GM19455 (cell line): Measurements from ENCODE around the gene TUBB4B.
A peak's percentile ranks its signal among the peaks of the same experiment; 100 is the strongest.

Experiments
- ATAC-seq: cut with Tn5 transposase; IDR thresholded peaks from one replicate; pipeline ENCODE4 v1.9.1; 2021; ENCODE audit not compliant: unreplicated experiment

TUBB4B gene

DNA sequence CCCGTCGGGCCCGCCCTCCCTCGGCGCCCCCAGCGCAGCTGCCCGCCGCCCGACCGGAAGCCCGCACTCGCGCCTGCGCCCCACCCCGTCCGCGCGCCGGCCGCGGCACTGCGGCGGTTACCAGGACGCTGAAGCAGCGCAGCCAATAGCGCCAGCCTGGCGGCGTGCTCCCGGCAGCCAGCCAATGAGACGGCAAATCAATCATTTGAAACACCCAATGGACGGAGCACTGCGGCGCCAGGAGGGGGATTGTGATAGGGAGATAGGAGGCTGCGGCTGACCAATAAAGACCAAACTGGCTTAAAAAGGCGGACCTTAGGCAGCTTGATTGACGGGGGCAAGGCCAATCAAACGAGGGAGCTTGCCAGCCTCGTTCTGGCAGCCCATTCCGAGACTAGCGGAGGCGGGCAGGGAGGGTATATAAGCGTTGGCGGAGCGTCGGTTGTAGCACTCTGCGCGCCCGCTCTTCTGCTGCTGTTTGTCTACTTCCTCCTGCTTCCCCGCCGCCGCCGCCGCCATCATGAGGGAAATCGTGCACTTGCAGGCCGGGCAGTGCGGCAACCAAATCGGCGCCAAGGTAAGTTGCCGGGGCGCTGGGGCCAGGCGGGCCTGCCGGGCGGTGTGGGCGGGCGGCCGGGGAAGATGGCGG is at the start of gene TUBB4B:
Gene TUBB4B (plus strand): TSS at position 447 of the 649 bp plus-strand sequence. CDS start 74 bp downstream, at position 521.
- ATAC-seq = peak; percentile 70

- no peak for ATAC-seq
Measured at GRCh38 chr9:137191691-137192447, 49.2 kb upstream of the TUBB4B start.

GRCh38 chr9:137192448-137192780 is 48.7 kb upstream of the TUBB4B start:
- ATAC-seq = no peak

DNA sequence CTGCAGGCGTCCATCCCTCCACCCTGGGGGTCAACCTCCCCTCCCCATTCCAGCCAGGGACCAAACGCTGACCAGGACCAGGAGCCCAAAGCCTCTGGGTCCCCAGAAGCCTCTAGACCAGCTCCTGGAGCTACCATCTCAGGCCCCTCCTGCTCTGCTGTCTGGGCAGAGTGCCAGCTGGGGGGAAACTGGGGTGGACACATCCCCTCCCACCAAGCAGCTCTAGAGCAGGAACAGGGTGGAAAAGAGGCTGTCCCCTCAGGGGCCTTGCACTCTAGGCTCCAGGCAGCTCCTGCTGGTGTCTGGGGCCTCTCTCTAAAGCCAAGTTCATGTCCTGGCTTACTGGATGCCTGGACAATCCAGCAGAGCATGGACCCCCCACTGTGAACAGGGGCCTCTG is 48.2 kb upstream of the TUBB4B start:
- no peak for ATAC-seq

DNA sequence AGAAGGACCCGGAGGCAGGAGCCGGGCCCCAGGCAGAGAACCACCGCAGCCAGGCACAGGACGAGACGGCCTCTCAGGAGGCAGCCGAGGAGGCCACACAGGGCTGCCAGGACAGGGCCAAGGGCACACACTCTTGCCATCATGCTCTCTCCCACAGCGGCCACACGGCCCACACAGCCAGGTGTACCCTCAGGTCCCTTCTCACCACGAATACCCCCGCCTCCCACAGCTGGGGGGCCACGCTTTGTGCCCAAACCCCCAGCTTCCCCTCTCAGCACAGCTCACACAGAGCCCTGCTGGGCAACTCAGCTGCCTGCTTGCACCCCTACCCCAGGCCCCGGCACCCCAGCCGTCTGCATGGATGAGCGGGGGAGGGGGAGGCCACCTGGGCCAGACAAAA is 47.3 kb upstream of the TUBB4B start:
- ATAC-seq = no peak

DNA sequence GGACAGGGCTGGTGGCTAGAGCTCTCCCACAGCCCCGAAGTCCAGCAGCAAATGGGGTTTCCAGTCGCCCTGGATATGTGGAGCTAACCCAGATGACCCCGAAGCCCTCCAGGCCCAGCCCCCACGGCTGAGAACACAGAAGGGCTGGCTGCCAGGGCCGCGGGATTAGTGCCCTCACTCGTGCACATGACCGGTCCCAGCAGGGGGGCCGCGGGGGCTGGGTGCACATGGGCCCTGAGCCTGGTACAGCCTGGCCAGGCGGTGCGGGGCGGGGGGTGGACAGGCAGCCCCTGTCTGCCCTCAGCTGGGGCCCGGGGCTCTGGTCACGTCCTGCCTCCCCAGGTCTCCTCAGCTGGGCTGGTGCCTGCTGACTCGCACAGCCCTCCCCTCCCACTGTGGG is 46.7 kb upstream of the TUBB4B start:
- ATAC-seq = no peak

DNA sequence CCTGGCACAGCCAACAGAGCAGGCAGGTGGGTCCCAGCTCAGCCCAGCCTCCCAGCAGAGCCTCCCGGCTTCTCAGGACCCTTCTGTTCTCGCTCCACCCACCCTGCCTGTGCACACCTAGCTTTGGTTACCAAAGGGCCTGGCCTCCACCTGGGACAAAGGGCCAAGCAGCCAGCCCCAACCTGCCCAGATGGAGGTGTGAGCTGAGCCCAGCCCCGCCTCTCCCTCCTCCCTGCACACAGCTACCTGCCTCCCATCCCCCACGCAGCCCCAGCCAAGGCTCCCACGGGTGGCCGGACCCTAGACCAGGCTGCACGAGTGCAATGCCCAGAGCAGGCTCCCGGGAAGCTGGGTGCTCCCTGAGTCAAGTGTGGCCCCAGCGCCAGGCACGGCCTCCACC is 46.2 kb upstream of the TUBB4B start:
- no peak for ATAC-seq

DNA sequence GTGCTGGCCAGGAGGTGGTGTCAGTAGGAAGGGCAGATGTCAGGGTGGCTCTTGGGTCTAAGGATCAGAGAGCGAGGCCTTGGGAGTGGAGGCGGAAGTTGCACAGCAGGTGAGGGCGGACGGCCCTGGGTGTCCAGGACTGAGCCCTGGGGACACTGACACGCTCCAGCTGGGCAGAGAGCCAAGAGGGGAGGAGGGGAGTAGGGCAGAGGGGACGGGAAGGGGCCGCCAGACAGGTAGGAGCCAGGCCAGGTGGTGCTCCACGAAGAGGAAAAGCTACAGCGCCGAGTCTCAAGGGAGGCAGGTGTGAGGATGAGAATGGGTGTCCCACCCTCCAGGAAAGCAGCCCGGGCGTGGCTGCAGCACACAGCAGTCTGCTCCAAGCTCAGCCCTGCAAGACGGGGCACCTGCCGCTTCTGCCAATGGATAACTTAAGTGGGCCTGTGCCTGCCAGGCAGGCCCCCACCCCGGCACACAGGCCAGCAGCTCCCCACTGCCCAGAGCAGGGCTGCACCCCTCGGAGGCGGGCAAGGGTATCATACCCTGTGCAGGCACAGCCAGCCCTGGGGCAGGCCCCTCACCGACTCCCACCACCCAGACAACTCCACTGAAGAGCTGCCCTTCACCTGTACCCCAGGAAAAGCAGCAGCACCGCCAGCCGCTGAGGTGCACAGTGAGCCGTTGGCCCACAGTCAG is 45.4 kb upstream of the TUBB4B start:
- no peak for ATAC-seq

DNA sequence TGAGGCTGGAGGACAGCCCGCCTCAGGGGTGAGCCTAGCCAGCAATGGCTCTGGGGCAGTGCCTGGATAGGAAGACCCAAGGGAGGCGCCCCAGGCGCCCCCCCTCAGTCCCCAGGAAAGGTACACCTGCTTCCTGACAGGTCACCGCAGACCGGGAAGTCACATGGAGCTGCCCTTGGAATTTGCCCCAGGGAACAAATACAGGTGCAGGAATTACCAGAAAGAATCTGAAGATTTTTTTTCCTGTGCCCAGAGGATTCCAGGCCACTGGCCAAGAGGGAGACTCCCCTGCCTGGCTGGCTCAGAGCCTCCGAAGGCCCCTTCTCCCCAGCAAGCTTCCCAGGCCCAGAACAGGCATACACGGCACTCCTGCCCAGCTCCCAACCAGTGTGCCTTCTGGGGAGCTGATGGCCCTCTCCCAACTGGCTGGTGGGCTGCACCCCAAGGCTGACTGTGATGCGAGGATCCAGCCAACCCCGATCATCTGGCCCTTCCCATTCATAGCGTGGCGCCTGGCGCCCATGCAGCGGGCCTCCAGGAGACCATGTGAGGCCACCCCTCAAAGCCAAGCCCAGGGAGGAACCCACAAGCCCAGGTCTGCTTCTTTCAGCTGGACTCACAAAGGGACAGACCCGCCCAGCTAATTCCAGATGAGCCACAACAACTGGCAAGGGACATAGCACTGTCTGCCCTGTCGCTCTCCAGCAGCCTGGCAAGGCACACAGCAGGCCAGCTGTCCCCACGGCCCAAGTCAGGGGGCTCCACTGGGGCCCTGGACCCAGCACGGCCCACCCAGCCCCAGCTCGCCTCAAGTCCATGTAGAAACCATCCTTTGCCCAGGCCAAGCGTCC is 42.8 kb upstream of the TUBB4B start:
- ATAC-seq = no peak

GRCh38 chr9:137198902-137199283 is 42.2 kb upstream of the TUBB4B start:
- ATAC-seq = no peak

DNA sequence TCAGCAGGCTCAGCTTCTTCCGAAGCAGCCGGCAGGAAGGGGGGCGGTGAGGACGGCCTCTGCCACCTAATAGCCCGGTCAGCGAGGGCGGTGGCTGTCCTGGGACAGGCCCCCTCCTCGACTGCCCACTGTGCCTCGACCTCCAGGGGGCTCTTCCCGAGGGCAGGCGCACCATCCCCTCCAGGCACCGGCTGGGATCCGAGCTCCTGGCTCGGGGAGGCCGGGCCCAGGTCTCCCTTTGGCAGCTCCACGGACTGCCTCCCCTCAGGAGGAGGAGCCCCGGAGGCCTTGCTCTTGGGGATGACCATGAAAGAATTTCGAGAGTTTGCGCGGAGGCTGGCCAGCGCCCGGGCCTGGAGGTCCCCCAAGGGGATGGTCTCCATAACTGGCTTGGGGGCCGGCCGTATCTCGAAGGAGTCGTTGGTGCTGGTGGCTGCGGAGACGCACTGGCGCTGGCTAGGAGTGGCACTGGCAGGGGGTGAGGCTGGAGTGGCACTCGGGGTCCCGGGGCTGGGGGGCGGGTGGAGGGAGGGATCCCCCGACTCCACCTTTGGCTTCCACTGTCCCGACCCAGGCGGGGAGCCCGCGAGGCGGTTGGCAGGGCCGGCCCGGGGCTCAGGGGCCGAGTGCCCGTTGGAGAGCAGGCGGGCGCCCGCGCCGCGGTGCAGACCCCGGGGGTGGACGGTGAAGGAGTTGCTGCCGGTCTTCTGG is 41.5 kb upstream of the TUBB4B start:
- ATAC-seq = no peak

DNA sequence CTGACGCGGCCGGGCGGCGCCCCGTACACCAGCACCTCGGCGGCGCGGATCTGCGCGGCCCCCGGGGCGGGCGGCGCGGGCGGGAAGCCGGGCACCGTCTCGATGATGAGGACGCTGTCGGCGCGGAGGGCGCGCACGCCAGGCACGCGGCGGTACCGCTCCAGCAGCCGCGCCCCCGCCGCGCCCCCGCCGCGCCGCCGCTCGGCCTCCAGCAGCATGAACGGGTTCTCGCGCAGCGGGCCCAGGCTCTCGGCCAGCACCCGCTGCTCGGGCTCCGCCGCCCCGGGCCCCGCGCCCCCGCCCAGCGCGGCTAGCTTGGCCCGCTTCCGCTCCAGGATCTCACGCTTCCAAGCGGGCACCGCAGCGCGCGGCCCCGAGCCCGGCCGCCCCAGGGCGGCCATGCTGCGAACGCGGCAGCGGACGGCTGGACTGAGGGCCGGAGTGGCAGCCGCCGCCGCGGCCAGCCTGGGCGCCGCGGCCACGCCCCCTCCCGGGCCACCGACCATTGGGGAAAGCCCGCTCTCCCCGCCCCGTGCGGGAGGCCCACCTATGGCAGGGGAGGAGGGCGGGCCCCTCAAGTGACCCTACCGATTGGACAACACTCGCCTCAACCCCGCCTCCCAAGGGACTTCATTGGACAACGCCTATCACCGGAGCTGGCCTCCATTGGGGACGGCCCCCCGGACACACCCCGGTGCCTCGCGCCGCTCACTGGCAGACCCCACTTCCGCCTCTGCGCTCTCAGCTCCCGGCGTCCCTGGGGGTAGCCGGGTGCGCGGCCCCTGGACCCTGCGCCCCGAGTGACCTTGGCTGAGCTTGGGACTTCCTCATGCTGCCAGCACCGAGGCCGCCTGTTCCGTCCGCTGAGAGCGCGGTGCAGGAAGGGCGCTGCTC is 40.5 kb upstream of the TUBB4B start, which contains the start of gene TPRN:
Gene TPRN (minus strand): TSS at position 431 of the 894 bp plus-strand sequence. CDS start 30 bp downstream, at position 401.
- ATAC-seq = peak; percentile 80

GRCh38 chr9:137201205-137201868 is 39.8 kb upstream of the TUBB4B start:
- no peak for ATAC-seq

DNA sequence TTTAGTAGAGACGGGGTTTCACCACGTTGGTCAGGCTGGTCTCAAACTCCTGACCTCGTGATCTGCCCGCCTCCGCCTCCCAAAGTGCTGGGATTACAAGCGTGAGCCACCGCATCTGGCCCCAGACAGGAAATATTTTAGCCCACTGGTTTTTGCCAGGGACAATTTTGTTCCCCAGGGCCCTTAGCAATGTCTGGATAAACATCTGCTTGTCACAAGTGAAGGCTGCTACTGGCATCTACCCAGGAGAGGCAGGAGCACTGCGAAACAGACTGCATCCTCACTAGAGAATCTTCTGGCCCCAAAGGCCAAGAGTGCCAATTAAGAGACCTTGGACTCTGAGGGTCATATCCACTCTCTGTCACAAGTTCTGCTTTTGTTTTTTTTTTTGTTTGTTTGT is 38.1 kb upstream of the TUBB4B start:
- no peak for ATAC-seq

DNA sequence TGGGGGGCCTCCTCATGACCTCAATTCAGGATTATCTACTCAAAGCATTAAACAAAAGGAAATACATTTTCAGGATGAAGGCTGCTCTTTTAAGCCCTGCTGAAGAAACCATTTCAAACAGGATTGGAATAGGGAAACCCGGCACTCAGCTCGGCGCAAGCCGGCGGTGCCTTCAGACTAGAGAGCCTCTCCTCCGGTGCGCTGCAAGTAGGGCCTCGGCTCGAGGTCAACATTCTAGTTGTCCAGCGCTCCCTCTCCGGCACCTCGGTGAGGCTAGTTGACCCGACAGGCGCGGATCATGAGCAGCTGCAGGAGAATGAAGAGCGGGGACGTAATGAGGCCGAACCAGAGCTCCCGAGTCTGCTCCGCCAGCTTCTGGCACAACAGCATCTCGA is 36.4 kb upstream of the TUBB4B start:
- no peak for ATAC-seq

- ATAC-seq = peak; percentile 31
Measured at GRCh38 chr9:137205126-137206069, 35.7 kb upstream of the TUBB4B start, which contains the start of the genes NDOR1 and TMEM203. Gene NDOR1, plus strand, starts transcription at chr9:137205700. Its CDS starts 78 bp downstream, at chr9:137205778. Gene TMEM203, minus strand, starts transcription at chr9:137205648. Its CDS starts 234 bp downstream, at chr9:137205414.

GRCh38 chr9:137206602-137207001 is 34.5 kb upstream of the TUBB4B start:
- ATAC-seq = no peak

DNA sequence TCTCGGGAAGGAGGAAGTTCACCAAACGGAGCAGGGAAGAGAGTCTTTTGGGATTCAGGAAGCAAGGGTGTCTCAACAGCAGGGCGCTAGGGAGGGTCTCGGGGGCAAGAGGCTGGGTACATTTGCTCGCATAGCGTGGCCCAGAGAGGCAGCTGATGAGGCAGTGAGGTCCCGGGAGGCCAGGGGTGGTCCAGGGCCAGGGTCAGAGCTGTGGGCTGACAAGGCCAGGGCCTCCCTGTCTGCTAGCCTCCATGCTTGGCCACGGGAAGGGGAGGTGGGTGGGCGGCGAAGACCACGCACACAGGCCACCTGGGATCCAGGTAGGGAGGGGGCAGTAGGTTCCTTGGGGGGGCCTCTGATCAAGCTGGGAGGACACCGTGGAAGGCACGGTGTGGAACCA is 29.6 kb upstream of the TUBB4B start:
- no peak for ATAC-seq
